Neural cell (in vitro differentiated cells): ENCODE results near the gene SULT1C3. TPM values are rescaled to one million over a fixed set of nuclear protein-coding genes. Genes with fewer than 3 reads are reported as not detected.

Experiments used
- H2AFZ ChIP-seq: fragments of 200-600, 300-800 bp; sonication (generic), shearing (Covaris generic); 2 replicates; pipeline ENCODE4 v1.6.0; 2014; ENCODE audit warnings: low read depth, mild to moderate bottlenecking, antibody characterized with exemption, low read length, moderate library complexity
- H3F3A ChIP-seq: fragments of 200-600 bp; shearing (Covaris generic); 2 replicates; pipeline ENCODE4 v1.6.1; 2016; ENCODE audit warnings: mild to moderate bottlenecking, moderate library complexity, mixed read lengths, antibody characterized with exemption, low read length; ENCODE audit not compliant: insufficient read depth, poor library complexity, severe bottlenecking
- H3K27ac ChIP-seq: fragments of 200-600, 300-800 bp; sonication (generic), shearing (Covaris generic); 2 replicates; pipeline ENCODE4 v1.5.1; 2014; ENCODE audit warnings: mild to moderate bottlenecking, low read length, moderate library complexity
- H3K27me3 ChIP-seq: fragments of 300-800, 200-600 bp; sonication (generic), shearing (Covaris generic); 2 replicates; pipeline ENCODE4 v1.6.0; 2014; ENCODE audit warnings: mild to moderate bottlenecking, low read depth, low read length, moderate library complexity; ENCODE audit not compliant: insufficient read depth
- H3K36me3 ChIP-seq: fragments of 300-800, 200-600 bp; sonication (generic), shearing (Covaris generic); 2 replicates; pipeline ENCODE4 v1.5.1; 2014; ENCODE audit warnings: mild to moderate bottlenecking, antibody characterized with exemption, low read length, moderate library complexity; ENCODE audit not compliant: insufficient read depth
- H3K4me2 ChIP-seq: fragments of 300-800, 200-600 bp; sonication (generic), shearing (Covaris generic); 2 replicates; pipeline ENCODE4 v1.6.0; 2014; ENCODE audit warnings: mild to moderate bottlenecking, low read length
- H3K4me3 ChIP-seq: fragments of 300-800, 200-600 bp; sonication (generic), shearing (Covaris generic); 2 replicates; pipeline ENCODE4 v1.5.1; 2014; ENCODE audit warnings: mild to moderate bottlenecking, low read length, moderate library complexity
- H3K79me2 ChIP-seq: fragments of 200-600 bp; shearing (Covaris generic); replicated peaks from 2 replicates; pipeline ENCODE4 v1.6.0; 2014; ENCODE audit warnings: mild to moderate bottlenecking, low read length, moderate library complexity; ENCODE audit not compliant: insufficient read depth
- H3K9ac ChIP-seq: fragments of 300-800, 200-600 bp; sonication (generic), shearing (Covaris generic); 2 replicates; pipeline ENCODE4 v1.6.1; 2016; ENCODE audit warnings: mild to moderate bottlenecking, low read length, mixed read lengths
- H3K9me2 ChIP-seq: fragments of 200-600 bp; shearing (Covaris generic); 2 replicates; pipeline ENCODE4 v1.6.1; 2016; ENCODE audit warnings: mild to moderate bottlenecking, low read length, mixed read lengths; ENCODE audit not compliant: insufficient read depth
- H3K9me3 ChIP-seq: fragments of 200-600, 300-800 bp; sonication (generic), shearing (Covaris generic); 2 replicates; pipeline ENCODE4 v1.6.1; 2016; ENCODE audit warnings: mild to moderate bottlenecking, mixed run types, low read length, moderate library complexity, mixed read lengths
- H4K20me1 ChIP-seq: fragments of 200-600 bp; shearing (Covaris generic); 2 replicates; pipeline ENCODE4 v1.6.1; 2016; ENCODE audit warnings: mild to moderate bottlenecking, mixed run types; ENCODE audit not compliant: insufficient read depth
- CTCF ChIP-seq: fragments of 450-650 bp; IDR thresholded peaks from 2 replicates; pipeline ENCODE4 v1.5.1; 2014; ENCODE audit warnings: antibody characterized with exemption, mild to moderate bottlenecking, moderate library complexity; ENCODE audit not compliant: poor library complexity, severe bottlenecking
- EP300 ChIP-seq: fragments of 450-650 bp; conservative IDR thresholded peaks from 2 replicates; pipeline ENCODE4 v1.6.1; 2014; ENCODE audit warnings: antibody characterized with exemption, mild to moderate bottlenecking, moderate library complexity; ENCODE audit not compliant: poor library complexity, severe bottlenecking
- EZH2 ChIP-seq: fragments of 200-600, 300-800 bp; shearing (Covaris generic), sonication (generic); IDR thresholded peaks from 2 replicates; pipeline ENCODE4 v1.6.1; 2014; ENCODE audit warnings: antibody characterized with exemption, low read length, borderline replicate concordance, mild to moderate bottlenecking; ENCODE audit not compliant: insufficient read depth, poor library complexity, severe bottlenecking
- MXI1 ChIP-seq: fragments of 450-650 bp; conservative IDR thresholded peaks from 2 replicates; pipeline ENCODE4 v1.6.1; 2014; ENCODE audit warnings: antibody characterized with exemption, mild to moderate bottlenecking; ENCODE audit not compliant: poor library complexity, severe bottlenecking
- POLR2AphosphoS5 ChIP-seq: IDR thresholded peaks from 2 replicates; pipeline ENCODE4 v1.6.1; 2012
- RAD21 ChIP-seq: fragments of 450-650 bp; conservative IDR thresholded peaks from 2 replicates; pipeline ENCODE4 v1.6.1; 2014; ENCODE audit warnings: antibody characterized with exemption, mild to moderate bottlenecking, moderate library complexity
- REST ChIP-seq: IDR thresholded peaks from 2 replicates; pipeline ENCODE4 v1.6.1; 2012; ENCODE audit warnings: borderline replicate concordance
- SMC3 ChIP-seq: fragments of 450-650 bp; conservative IDR thresholded peaks from 2 replicates; pipeline ENCODE4 v1.6.1; 2014; ENCODE audit warnings: antibody characterized with exemption, mild to moderate bottlenecking, moderate library complexity; ENCODE audit not compliant: poor library complexity
- TAF1 ChIP-seq: IDR thresholded peaks from 2 replicates; pipeline ENCODE4 v1.6.1; 2012; ENCODE audit warnings: low read depth
- polyA plus RNA-seq: library from polyadenylated mRNA; depleted of rRNA; stranded (reverse); fragments of >200 nt; gene quantifications from 2 replicates; pipeline ENCODE4 v1.2.3, GENCODE V29; 2014

The SULT1C3 gene
- polyA plus RNA-seq, 1 donor from 2014 or later, result not detected

- Histone ChIP-seq H3K36me3 (no peaks in the 10 kb centered on the region), H4K20me1 (no peaks in the 10 kb centered on the region), H2AFZ (no peak overlapping the region), H3K4me3 (no peak overlapping the region), H3K9me3 (no peaks in the 10 kb centered on the region), H3F3A (no peaks in the 10 kb centered on the region), H3K79me2 (no peaks in the 10 kb centered on the region), H3K9me2 (no peaks in the 10 kb centered on the region), H3K27me3 (no peaks in the 10 kb centered on the region), H3K9ac (no peak overlapping the region), H3K27ac (no peak overlapping the region), H3K4me2 (no peak overlapping the region)
- no peak for TF ChIP-seq SMC3
- TF ChIP-seq MXI1, result no peak
- no peak for TF ChIP-seq RAD21
- TF ChIP-seq POLR2AphosphoS5, result no peak
- no peak for TF ChIP-seq EZH2
- no peak for TF ChIP-seq EP300
- TF ChIP-seq CTCF, result no peak
- TF ChIP-seq TAF1, result no peak
- TF ChIP-seq REST, result no peak
Observed at GRCh38 chr2:108287169-108287568, 47.4 kb downstream of the SULT1C3 start.

- no peak within 1 kb of the TSS for H3K27ac ChIP-seq
- H3K36me3 ChIP-seq, result no peaks in the 10 kb centered on the region
- no peak within 1 kb of the TSS for H3K4me3 ChIP-seq
- no peaks in the 10 kb centered on the region for H3K79me2 ChIP-seq
- no peaks in the 10 kb centered on the region for H4K20me1 ChIP-seq
- H3K4me2 ChIP-seq, result no peak within 1 kb of the TSS
- TF ChIP-seq TAF1, result no peak
- TF ChIP-seq MXI1, result no peak
- no peak for TF ChIP-seq REST
- no peak for TF ChIP-seq EZH2
- TF ChIP-seq SMC3, result no peak
- TF ChIP-seq CTCF, result no peak
- TF ChIP-seq POLR2AphosphoS5, result no peak
- no peak for TF ChIP-seq RAD21
- TF ChIP-seq EP300, result no peak
- no peak within 1 kb of the TSS for H2AFZ ChIP-seq
- no peaks in the 10 kb centered on the region for H3K27me3 ChIP-seq
- no peaks in the 10 kb centered on the region for H3F3A ChIP-seq
- H3K9me3 ChIP-seq, result no peaks in the 10 kb centered on the region
- H3K9ac ChIP-seq, result no peak within 1 kb of the TSS
- H3K9me2 ChIP-seq, result no peaks in the 10 kb centered on the region
Observed at GRCh38 chr2:108288534-108289106, 48.9 kb downstream of the SULT1C3 start, which contains the start of gene SULT1C2. Gene SULT1C2, plus strand, starts transcription at chr2:108288895. Its CDS starts 4,773 bp downstream, at chr2:108293668.
